Psoas muscle (tissue), 8 donors: Measurements from ENCODE around the gene RNF220. TPM values are rescaled to one million over a fixed set of nuclear protein-coding genes. Genes with fewer than 3 reads are reported as not detected.

Source experiments
- ATAC-seq, 4 donors: fragments of 200-7000 bp; cut with Tn5 transposase; one replicate each; pipeline ENCODE4 v1.9.1; 2020; ENCODE audit warnings: moderate library complexity in 3 of 4, mild to moderate bottlenecking in 2 of 4
- DNase-seq, 2 donors: peaks; one replicate each; pipeline ENCODE4 v3.0.0-alpha.2; 2020
- H3K27ac ChIP-seq: fragments of 200-600 bp; one replicate; pipeline ENCODE4 v1.8.0; 2022
- H3K27me3 ChIP-seq, 3 donors: fragments of 200-600 bp in 1 of 3; one replicate each; pipeline versions ENCODE4 v1.6.1 to v1.8.0; 2013 to 2022; ENCODE audit warnings: low read length in 2 of 3, mild to moderate bottlenecking in 2 of 3, moderate library complexity in 1 of 3; ENCODE audit not compliant: insufficient read depth in 3 of 3
- H3K36me3 ChIP-seq, 2 donors: fragments of 200-600 bp in 1 of 2; one replicate each; pipeline versions ENCODE4 v1.6.1 to v1.8.0; 2013 to 2022; ENCODE audit warnings: low read depth in 1 of 2, mild to moderate bottlenecking in 1 of 2, moderate library complexity in 1 of 2; ENCODE audit not compliant: insufficient read depth in 1 of 2
- H3K4me1 ChIP-seq: fragments of 200-600 bp; one replicate; pipeline ENCODE4 v1.8.0; 2022
- H3K4me3 ChIP-seq: fragments of 200-600 bp; one replicate; pipeline ENCODE4 v1.8.0; 2022; ENCODE audit warnings: mild to moderate bottlenecking
- H3K9me3 ChIP-seq: fragments of 200-600 bp; one replicate; pipeline ENCODE4 v1.8.0; 2022
- WGBS, 3 donors: extraction: QIAGEN DNeasy Blood & Tissue Kit; methylation state at CpG; one replicate each; pipeline versions ENCODE4 v1.1.6 to v1.1.7; 2013; 5-methylcytosine and 5-hydroxymethylcytosine counted together
- intact Hi-C, 2 donors: fragments of 100-400 bp; cut with DNase I; formaldehyde crosslinking; loops; one replicate each; pipeline versions ENCODE4 v1.11.0 to v1.14.2; 2022
- polyA plus RNA-seq, 3 donors: library from polyadenylated mRNA; stranded (reverse); fragments of 200-250 nt; gene quantifications; one replicate each; pipeline ENCODE4 v1.2.3, GENCODE V29; 2013
- total RNA-seq, 4 donors: library from RNA; stranded (reverse); fragmentation: NEBNext Ultra II Directional in 2 of 4; extraction: Animal tissue kit (Norgen Biotek cat#: 25700) in 2 of 4; gene quantifications; one replicate each; pipeline versions ENCODE4 v1.2.1 to v1.2.4, GENCODE V29; 2021 to 2023
- TF ChIP-seq, protein P1 (sequence below): fragments of 200-600 bp; IDR thresholded peaks from one replicate; pipeline ENCODE4 v1.8.0; 2022; ENCODE audit warnings: antibody characterized with exemption
- donor health status: healthy with polysubstance abuse.
- donor health status: DM: no; HTN: no; CAD: no; lungs with moderate emphysema.
- donor health status: Bipolar disorder and iron deficiency.
- donor health status: healthy.
- donor health status: DM: yes; HTN: yes; CAD: no.
- donor health status: DM: no; HTN: no; CAD: no.
- donor health status: DM: no; HTN: no; CAD: no.
- donor health status: DM: yes; HTN: yes; CAD: no.

RNF220 gene
- total and polyA plus RNA-seq, 7 donors: 61.1 to 133 (median 75.5) TPM

DNA sequence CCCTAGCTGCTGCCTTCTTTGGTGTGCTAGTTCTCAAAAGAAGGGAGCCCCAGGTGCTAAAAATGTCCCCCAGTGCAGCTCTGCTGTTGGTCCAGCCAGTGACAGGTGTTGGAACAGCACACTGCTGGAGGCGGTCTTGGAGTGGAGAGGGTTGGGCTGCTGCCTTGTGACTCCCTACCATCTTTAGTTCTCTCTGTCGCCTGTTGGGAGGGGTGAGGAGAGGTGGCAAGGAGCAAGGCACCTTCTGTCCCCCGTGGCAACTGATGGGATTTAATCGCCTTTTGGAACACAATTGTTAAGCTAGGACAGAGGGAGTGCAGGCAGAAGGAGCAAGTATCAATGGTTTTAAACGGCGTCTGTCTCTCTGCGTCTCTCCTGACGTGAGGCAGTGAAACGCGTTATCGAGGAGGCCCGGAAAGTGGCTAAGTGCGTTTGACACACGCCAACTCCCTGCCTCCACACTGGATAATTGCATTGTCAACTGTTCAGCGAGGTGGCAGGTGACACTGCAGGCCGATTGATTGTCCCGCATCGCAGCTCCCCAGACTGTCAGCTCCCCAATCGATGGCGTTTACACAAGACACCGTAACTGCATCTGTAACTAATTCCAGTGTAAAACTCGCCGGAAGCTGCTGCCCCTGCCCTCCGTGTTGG lies 235.3 kb downstream of the RNF220 start:
- DNase-seq: peak in 1 of 2 donors; percentile 77
- Histone ChIP-seq H3K4me1 (peaks cover 96% of the 10 kb centered on the region), H3K36me3 (peaks cover 10 to 79% of the 10 kb centered on the region in 2 donors), H3K9me3 (no peaks in the 10 kb centered on the region), H3K27ac (peak overlapping the region; percentile 79), H3K4me3 (no peak overlapping the region), H3K27me3 (no peaks in the 10 kb centered on the region)
- intact Hi-C loops: no loop called here
- TF ChIP-seq, protein P1, sequence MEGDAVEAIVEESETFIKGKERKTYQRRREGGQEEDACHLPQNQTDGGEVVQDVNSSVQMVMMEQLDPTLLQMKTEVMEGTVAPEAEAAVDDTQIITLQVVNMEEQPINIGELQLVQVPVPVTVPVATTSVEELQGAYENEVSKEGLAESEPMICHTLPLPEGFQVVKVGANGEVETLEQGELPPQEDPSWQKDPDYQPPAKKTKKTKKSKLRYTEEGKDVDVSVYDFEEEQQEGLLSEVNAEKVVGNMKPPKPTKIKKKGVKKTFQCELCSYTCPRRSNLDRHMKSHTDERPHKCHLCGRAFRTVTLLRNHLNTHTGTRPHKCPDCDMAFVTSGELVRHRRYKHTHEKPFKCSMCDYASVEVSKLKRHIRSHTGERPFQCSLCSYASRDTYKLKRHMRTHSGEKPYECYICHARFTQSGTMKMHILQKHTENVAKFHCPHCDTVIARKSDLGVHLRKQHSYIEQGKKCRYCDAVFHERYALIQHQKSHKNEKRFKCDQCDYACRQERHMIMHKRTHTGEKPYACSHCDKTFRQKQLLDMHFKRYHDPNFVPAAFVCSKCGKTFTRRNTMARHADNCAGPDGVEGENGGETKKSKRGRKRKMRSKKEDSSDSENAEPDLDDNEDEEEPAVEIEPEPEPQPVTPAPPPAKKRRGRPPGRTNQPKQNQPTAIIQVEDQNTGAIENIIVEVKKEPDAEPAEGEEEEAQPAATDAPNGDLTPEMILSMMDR: no peak
- ATAC-seq: peak; percentile 66 to 85 (median 81)
- WGBS, 3 donors: 51 to 66% (median 61%) methylated on average over 24 of the region's 24 CpGs

GRCh38 chr1:44641126-44642102 lies 236.4 kb downstream of the RNF220 start:
- intact Hi-C loops: no loop called here
- TF ChIP-seq, protein P1: no peak
- ATAC-seq: no peak
- no peak for DNase-seq
- Histone ChIP-seq H3K27me3 (no peaks in the 10 kb centered on the region), H3K4me1 (peaks cover 96% of the 10 kb centered on the region), H3K4me3 (no peak overlapping the region), H3K36me3 (peaks cover 10 to 74% of the 10 kb centered on the region in 2 donors), H3K27ac (peak overlapping the region; percentile 79), H3K9me3 (no peaks in the 10 kb centered on the region)
- WGBS, 3 donors: 59 to 71% (median 60%) methylated on average over 12 of the region's 12 CpGs

- H3K4me3 ChIP-seq: no peak overlapping the region
- ATAC-seq (no peak), DNase-seq (no peak)
- H3K27me3 ChIP-seq: no peaks in the 10 kb centered on the region
- WGBS, 3 donors: 89 to 98% (median 94%) methylated on average over 2 of the region's 2 CpGs
- peaks cover 96% of the 10 kb centered on the region for H3K4me1 ChIP-seq
- intact Hi-C loops: no loop called here
- TF ChIP-seq, protein P1: no peak
- H3K27ac ChIP-seq: peak overlapping the region; percentile 69
- no peaks in the 10 kb centered on the region for H3K9me3 ChIP-seq
- peaks cover 10 to 70% of the 10 kb centered on the region in 2 donors for H3K36me3 ChIP-seq
These were observed 237.2 kb downstream of the RNF220 start for GRCh38 chr1:44642255-44642654.

- Histone ChIP-seq H3K4me3 (no peak overlapping the region), H3K4me1 (peaks cover 93% of the 10 kb centered on the region), H3K27me3 (no peaks in the 10 kb centered on the region), H3K9me3 (no peaks in the 10 kb centered on the region), H3K36me3 (peaks cover 9 to 71% of the 10 kb centered on the region in 2 donors), H3K27ac (peak overlapping the region; percentile 93)
- intact Hi-C loops: no loop called here
- 33 to 62% (median 43%) methylated on average over 3 of the region's 3 CpGs for WGBS, 3 donors
- TF ChIP-seq, protein P1: no peak
- DNase-seq (peak in 1 of 2 donors; percentile 52), ATAC-seq (no peak)
These were observed 237.9 kb downstream of the RNF220 start for GRCh38 chr1:44642925-44643324.
